Dendritic cell treated with granulocyte-macrophage colony-stimulating factor and Interleukin-4, amounts not matched to agents 40 ng/mL and 50 ng/mL, for 4 days (primary cell): ENCODE data around the gene CDK5.

Source experiments
- H3K27ac Mint-ChIP-seq: one replicate; pipeline ENCODE4 v1.8.0; 2022; ENCODE audit warnings: mild to moderate bottlenecking, mixed read lengths
- H3K27me3 Mint-ChIP-seq: one replicate; pipeline ENCODE4 v1.8.0; 2022; ENCODE audit warnings: mild to moderate bottlenecking, mixed read lengths
- H3K36me3 Mint-ChIP-seq: one replicate; pipeline ENCODE4 v1.8.0; 2022; ENCODE audit warnings: low read depth, mixed read lengths
- H3K4me1 Mint-ChIP-seq: one replicate; pipeline ENCODE4 v1.8.0; 2022; ENCODE audit warnings: low read depth, mixed read lengths
- H3K4me3 Mint-ChIP-seq: one replicate; pipeline ENCODE4 v1.8.0; 2022; ENCODE audit warnings: mild to moderate bottlenecking, moderate library complexity, mixed read lengths
- H3K9me3 Mint-ChIP-seq: one replicate; pipeline ENCODE4 v1.8.0; 2022; ENCODE audit warnings: mixed read lengths
- intact Hi-C: fragments of 100-400 bp; cut with micrococcal nuclease; formaldehyde crosslinking; loops from one replicate; pipeline ENCODE4 v1.15.0; 2022

The CDK5 gene

GRCh38 chr7:151082141-151083070 lies 24.7 kb upstream of the CDK5 start:
- no peaks in the 10 kb centered on the region for H3K9me3 Mint-ChIP-seq
- no peaks in the 10 kb centered on the region for H3K27me3 Mint-ChIP-seq
- H3K4me1 Mint-ChIP-seq, result peaks cover 60% of the 10 kb centered on the region
- H3K36me3 Mint-ChIP-seq, result peaks cover 62% of the 10 kb centered on the region
- H3K4me3 Mint-ChIP-seq, result peak overlapping the region; percentile 95
- intact Hi-C loops, result loop anchor here (1.0 to 10.0 kb wide), 2 partner anchors 54 to 298 kb away; partner anchors contain the start of gene ABCB8
- peak overlapping the region; percentile 89 for H3K27ac Mint-ChIP-seq

GRCh38 chr7:151081170-151082101 lies 23.7 kb upstream of the CDK5 start:
- H3K4me3 Mint-ChIP-seq, result peak overlapping the region; percentile 86
- intact Hi-C loops, result loop anchor here (2.0 to 10.0 kb wide), 2 partner anchors 29 to 297 kb away; no protein-coding TSS in a partner anchor
- H3K36me3 Mint-ChIP-seq, result peaks cover 65% of the 10 kb centered on the region
- H3K27me3 Mint-ChIP-seq, result no peaks in the 10 kb centered on the region
- no peaks in the 10 kb centered on the region for H3K9me3 Mint-ChIP-seq
- peak overlapping the region; percentile 89 for H3K27ac Mint-ChIP-seq
- H3K4me1 Mint-ChIP-seq, result peaks cover 62% of the 10 kb centered on the region

GRCh38 chr7:151080522-151081169 lies 22.9 kb upstream of the CDK5 start, which contains the start of gene FASTK:
Gene FASTK, minus strand, starts transcription at chr7:151080809. Its CDS starts 43 bp downstream, at chr7:151080766.
- Mint-ChIP-seq H3K27ac (peak within 1 kb of the TSS; percentile 89), H3K4me1 (peaks cover 65% of the 10 kb centered on the region), H3K9me3 (no peaks in the 10 kb centered on the region), H3K4me3 (peak within 1 kb of the TSS; percentile 86), H3K27me3 (no peaks in the 10 kb centered on the region), H3K36me3 (peaks cover 73% of the 10 kb centered on the region)
- intact Hi-C loops, result loop anchor here (2.0 to 10.0 kb wide), 2 partner anchors 30 to 296 kb away; no protein-coding TSS in a partner anchor

GRCh38 chr7:151080067-151080521 lies 22.4 kb upstream of the CDK5 start:
- intact Hi-C loops, result loop anchor here (2.0 to 10.0 kb wide), 2 partner anchors 31 to 295 kb away; no protein-coding TSS in a partner anchor
- Mint-ChIP-seq H3K4me1 (peaks cover 60% of the 10 kb centered on the region), H3K27me3 (no peaks in the 10 kb centered on the region), H3K9me3 (no peaks in the 10 kb centered on the region), H3K4me3 (peak overlapping the region; percentile 86), H3K27ac (peak overlapping the region; percentile 89), H3K36me3 (peaks cover 78% of the 10 kb centered on the region)

GRCh38 chr7:151079199-151079910 lies 21.7 kb upstream of the CDK5 start:
- H3K27ac Mint-ChIP-seq, result peak overlapping the region; percentile 89
- intact Hi-C loops, result no loop called here
- peaks cover 85% of the 10 kb centered on the region for H3K36me3 Mint-ChIP-seq
- no peaks in the 10 kb centered on the region for H3K9me3 Mint-ChIP-seq
- H3K27me3 Mint-ChIP-seq, result no peaks in the 10 kb centered on the region
- peak overlapping the region; percentile 86 for H3K4me3 Mint-ChIP-seq
- peaks cover 55% of the 10 kb centered on the region for H3K4me1 Mint-ChIP-seq

- H3K4me1 Mint-ChIP-seq, result peaks cover 55% of the 10 kb centered on the region
- H3K4me3 Mint-ChIP-seq, result no peak overlapping the region
- no peaks in the 10 kb centered on the region for H3K9me3 Mint-ChIP-seq
- peaks cover 95% of the 10 kb centered on the region for H3K36me3 Mint-ChIP-seq
- intact Hi-C loops, result no loop called here
- no peak overlapping the region for H3K27ac Mint-ChIP-seq
- no peaks in the 10 kb centered on the region for H3K27me3 Mint-ChIP-seq
Measured at GRCh38 chr7:151078233-151079040, 20.7 kb upstream of the CDK5 start.

GRCh38 chr7:151077705-151078232 lies 20.1 kb upstream of the CDK5 start:
- no peak overlapping the region for H3K4me3 Mint-ChIP-seq
- peaks cover 51% of the 10 kb centered on the region for H3K4me1 Mint-ChIP-seq
- H3K9me3 Mint-ChIP-seq, result no peaks in the 10 kb centered on the region
- no peak overlapping the region for H3K27ac Mint-ChIP-seq
- intact Hi-C loops, result no loop called here
- H3K36me3 Mint-ChIP-seq, result peaks cover 96% of the 10 kb centered on the region
- H3K27me3 Mint-ChIP-seq, result no peaks in the 10 kb centered on the region

GRCh38 chr7:151076863-151077704 lies 19.4 kb upstream of the CDK5 start:
- Mint-ChIP-seq H3K36me3 (peaks cover 97% of the 10 kb centered on the region), H3K4me1 (peaks cover 44% of the 10 kb centered on the region), H3K27me3 (no peaks in the 10 kb centered on the region), H3K27ac (no peak overlapping the region), H3K9me3 (no peaks in the 10 kb centered on the region), H3K4me3 (no peak overlapping the region)
- intact Hi-C loops, result no loop called here

- no peaks in the 10 kb centered on the region for H3K9me3 Mint-ChIP-seq
- H3K27me3 Mint-ChIP-seq, result no peaks in the 10 kb centered on the region
- peaks cover 99% of the 10 kb centered on the region for H3K36me3 Mint-ChIP-seq
- peaks cover 36% of the 10 kb centered on the region for H3K4me1 Mint-ChIP-seq
- intact Hi-C loops, result no loop called here
- no peak overlapping the region for H3K27ac Mint-ChIP-seq
- H3K4me3 Mint-ChIP-seq, result no peak overlapping the region
Measured at GRCh38 chr7:151075978-151076426, 18.3 kb upstream of the CDK5 start.

GRCh38 chr7:151075662-151075971 lies 17.9 kb upstream of the CDK5 start:
- intact Hi-C loops, result no loop called here
- Mint-ChIP-seq H3K4me3 (no peak overlapping the region), H3K27me3 (no peaks in the 10 kb centered on the region), H3K27ac (no peak overlapping the region), H3K36me3 (peaks cover 99% of the 10 kb centered on the region), H3K4me1 (peaks cover 36% of the 10 kb centered on the region), H3K9me3 (no peaks in the 10 kb centered on the region)

GRCh38 chr7:151074817-151075661 lies 17.3 kb upstream of the CDK5 start:
- Mint-ChIP-seq H3K27ac (no peak overlapping the region), H3K27me3 (no peaks in the 10 kb centered on the region), H3K9me3 (no peaks in the 10 kb centered on the region), H3K36me3 (peaks cover 99% of the 10 kb centered on the region), H3K4me3 (no peak overlapping the region), H3K4me1 (peaks cover 33% of the 10 kb centered on the region)
- intact Hi-C loops, result no loop called here
